Neuronal stem cell (in vitro differentiated cells): ENCODE data around the gene DDC.

Experiments used
- DNase-seq: peaks from one replicate; pipeline ENCODE4 v3.0.0-alpha.2; 2013; ENCODE audit warnings: low spot score
- H2AFZ ChIP-seq: one replicate; pipeline ENCODE4 v1.6.1; 2013; ENCODE audit warnings: mild to moderate bottlenecking, low read length, inconsistent platforms
- H2AK5ac ChIP-seq: 2 replicates; pipeline ENCODE4 v1.6.1; 2013; ENCODE audit warnings: low read depth, mild to moderate bottlenecking, inconsistent platforms, low read length, moderate library complexity, mixed read lengths
- H2BK120ac ChIP-seq: 2 replicates; pipeline ENCODE4 v1.6.1; 2013; ENCODE audit warnings: low read depth, mild to moderate bottlenecking, inconsistent platforms, low read length, moderate library complexity, mixed read lengths
- H2BK12ac ChIP-seq: one replicate; pipeline ENCODE4 v1.6.1; 2013; ENCODE audit warnings: low read length, inconsistent platforms
- H2BK15ac ChIP-seq: 2 replicates; pipeline ENCODE4 v1.6.1; 2013; ENCODE audit warnings: mild to moderate bottlenecking, low read length, inconsistent platforms, mixed read lengths
- H2BK5ac ChIP-seq: one replicate; pipeline ENCODE4 v1.6.1; 2013; ENCODE audit warnings: inconsistent platforms, mild to moderate bottlenecking, low read length, moderate library complexity
- H3K14ac ChIP-seq: one replicate; pipeline ENCODE4 v1.6.1; 2013; ENCODE audit warnings: low read length, inconsistent platforms
- H3K18ac ChIP-seq: 2 replicates; pipeline ENCODE4 v1.6.1; 2013; ENCODE audit warnings: low read length, inconsistent platforms
- H3K23ac ChIP-seq: 2 replicates; pipeline ENCODE4 v1.6.1; 2013; ENCODE audit warnings: low read depth, mild to moderate bottlenecking, mixed read lengths, low read length, inconsistent platforms; ENCODE audit not compliant: poor library complexity
- H3K27ac ChIP-seq: replicated peaks from 3 replicates; pipeline ENCODE4 v1.5.1; 2013; ENCODE audit warnings: low read length, inconsistent platforms
- H3K27me3 ChIP-seq, 3 experiments: 2 replicates each; pipeline ENCODE4 v1.6.1; 2013; ENCODE audit warnings: low read length in 3 of 3, mild to moderate bottlenecking in 2 of 3, inconsistent platforms in 1 of 3, low read depth in 1 of 3, mixed read lengths in 1 of 3, moderate library complexity in 1 of 3; ENCODE audit not compliant: control insufficient read depth in 3 of 3, insufficient read depth in 3 of 3
- H3K36me3 ChIP-seq, 2 donors: replicated peaks in 1 of 2; 2 replicates each; pipeline ENCODE4 v1.6.1; 2013; ENCODE audit warnings: low read length in 2 of 2; ENCODE audit not compliant: control insufficient read depth in 2 of 2, insufficient read depth in 2 of 2
- H3K4ac ChIP-seq: 2 replicates; pipeline ENCODE4 v1.6.1; 2013; ENCODE audit warnings: inconsistent platforms, mild to moderate bottlenecking, low read length, moderate library complexity
- H3K4me1 ChIP-seq, 2 donors: 1 replicate in 1 of 2; 2 replicates in 1 of 2; pipeline ENCODE4 v1.6.1; 2013; ENCODE audit warnings: low read length in 2 of 2, low read depth in 1 of 2; ENCODE audit not compliant: control insufficient read depth in 2 of 2, insufficient read depth in 1 of 2
- H3K4me2 ChIP-seq: one replicate; pipeline ENCODE4 v1.6.1; 2013; ENCODE audit warnings: mild to moderate bottlenecking, low read length, inconsistent platforms; ENCODE audit not compliant: insufficient read depth, poor library complexity, severe bottlenecking
- H3K4me3 ChIP-seq, 2 donors: 2 replicates each; pipeline ENCODE4 v1.5.1; 2013; ENCODE audit warnings: low read length in 2 of 2, mild to moderate bottlenecking in 2 of 2, inconsistent platforms in 1 of 2, moderate library complexity in 1 of 2
- H3K79me1 ChIP-seq: one replicate; pipeline ENCODE4 v1.6.1; 2013; ENCODE audit warnings: low read depth, mild to moderate bottlenecking, inconsistent platforms, low read length, moderate library complexity
- H3K9ac ChIP-seq: one replicate; pipeline ENCODE4 v1.6.1; 2013; ENCODE audit warnings: mild to moderate bottlenecking, low read depth, low read length, inconsistent platforms; ENCODE audit not compliant: poor library complexity
- H3K9me3 ChIP-seq, 2 donors: replicated peaks in 1 of 2; 2 replicates each; pipeline versions ENCODE3 to v1.6.1; 2013; ENCODE audit warnings: low read length in 2 of 2, mild to moderate bottlenecking in 2 of 2, inconsistent platforms in 1 of 2, low read depth in 1 of 2, mixed read lengths in 1 of 2, moderate library complexity in 1 of 2; ENCODE audit not compliant: control insufficient read depth in 2 of 2, insufficient read depth in 1 of 2
- H4K8ac ChIP-seq: one replicate; pipeline ENCODE4 v1.6.1; 2013; ENCODE audit warnings: low read depth, mild to moderate bottlenecking, inconsistent platforms, low read length, moderate library complexity
- H4K91ac ChIP-seq: one replicate; pipeline ENCODE4 v1.6.1; 2013; ENCODE audit warnings: low read length, low read depth, mild to moderate bottlenecking, inconsistent platforms; ENCODE audit not compliant: poor library complexity
- WGBS, 2 donors: extraction: QIAGEN DNeasy Blood & Tissue Kit; methylation state at CpG; one replicate each; pipeline ENCODE4 v1.1.7; 2013; ENCODE audit warnings: missing lambda C conversion rate in 2 of 2, mixed read lengths in 1 of 2; ENCODE audit not compliant: insufficient read length in 2 of 2, insufficient replicate concordance in 1 of 2; ENCODE audit errors: extremely low coverage in 2 of 2; 5-methylcytosine and 5-hydroxymethylcytosine counted together

The DDC gene

GRCh38 chr7:50480797-50481196 is 84.4 kb downstream of the DDC start:
- H3K4me2 ChIP-seq: no peak overlapping the region
- no peak overlapping the region for H4K8ac ChIP-seq
- no peaks in the 10 kb centered on the region for H3K36me3 ChIP-seq
- H2AFZ ChIP-seq: no peak overlapping the region
- no peak overlapping the region for H2BK15ac ChIP-seq
- no peaks in the 10 kb centered on the region for H3K4me1 ChIP-seq
- DNase-seq: no peak
- H2BK120ac ChIP-seq: no peak overlapping the region
- H4K91ac ChIP-seq: no peak overlapping the region
- no peak overlapping the region for H3K9ac ChIP-seq
- no CpG with 5 or more reads among the region's 4 CpGs for WGBS, 2 donors
- no peak overlapping the region for H2BK5ac ChIP-seq
- no peak overlapping the region for H3K23ac ChIP-seq
- no peaks in the 10 kb centered on the region for H3K79me1 ChIP-seq
- no peak overlapping the region for H3K4ac ChIP-seq
- H2BK12ac ChIP-seq: no peak overlapping the region
- no peak overlapping the region for H3K18ac ChIP-seq
- no peak overlapping the region for H3K27ac ChIP-seq
- H3K9me3 ChIP-seq: no peaks in the 10 kb centered on the region
- no peak overlapping the region for H3K14ac ChIP-seq
- no peak overlapping the region for H2AK5ac ChIP-seq
- H3K4me3 ChIP-seq: no peak overlapping the region
- no peaks in the 10 kb centered on the region for H3K27me3 ChIP-seq

- DNase-seq: no peak
- Histone ChIP-seq H2AFZ (no peak overlapping the region), H3K4ac (no peak overlapping the region), H3K27me3 (no peaks in the 10 kb centered on the region), H3K27ac (no peak overlapping the region), H2BK5ac (no peak overlapping the region), H3K4me2 (no peak overlapping the region), H2AK5ac (no peak overlapping the region), H3K18ac (no peak overlapping the region), H4K8ac (no peak overlapping the region), H3K9me3 (no peaks in the 10 kb centered on the region), H2BK120ac (peak overlapping the region; percentile 16), H3K4me3 (no peak overlapping the region), H3K79me1 (no peaks in the 10 kb centered on the region), H3K36me3 (no peaks in the 10 kb centered on the region), H3K14ac (no peak overlapping the region), H2BK15ac (no peak overlapping the region), H3K23ac (no peak overlapping the region), H2BK12ac (no peak overlapping the region), H3K9ac (no peak overlapping the region), H3K4me1 (no peaks in the 10 kb centered on the region), H4K91ac (no peak overlapping the region)
- WGBS, 2 donors: no CpG with 5 or more reads among the region's 7 CpGs
These were observed 85.3 kb downstream of the DDC start for GRCh38 chr7:50479743-50480517.

- Histone ChIP-seq H3K18ac (no peak overlapping the region), H2BK15ac (no peak overlapping the region), H4K8ac (no peak overlapping the region), H3K4me2 (no peak overlapping the region), H3K36me3 (no peaks in the 10 kb centered on the region), H3K4me3 (no peak overlapping the region), H3K14ac (no peak overlapping the region), H3K27ac (no peak overlapping the region), H3K4ac (no peak overlapping the region), H3K23ac (no peak overlapping the region), H3K9me3 (no peaks in the 10 kb centered on the region), H3K4me1 (no peaks in the 10 kb centered on the region), H2AFZ (no peak overlapping the region), H4K91ac (no peak overlapping the region), H3K27me3 (no peaks in the 10 kb centered on the region), H3K79me1 (no peaks in the 10 kb centered on the region), H3K9ac (no peak overlapping the region), H2BK5ac (no peak overlapping the region), H2BK12ac (no peak overlapping the region), H2BK120ac (no peak overlapping the region), H2AK5ac (no peak overlapping the region)
- DNase-seq: no peak
- no CpG with 5 or more reads among the region's 6 CpGs for WGBS, 2 donors
These were observed 87.6 kb downstream of the DDC start for GRCh38 chr7:50477640-50478039.

GRCh38 chr7:50476953-50477625 is 88.1 kb downstream of the DDC start:
- H3K4me2 ChIP-seq: no peak overlapping the region
- no peak overlapping the region for H3K27ac ChIP-seq
- no peaks in the 10 kb centered on the region for H3K79me1 ChIP-seq
- no peak overlapping the region for H4K91ac ChIP-seq
- no peak overlapping the region for H3K9ac ChIP-seq
- no peaks in the 10 kb centered on the region for H3K27me3 ChIP-seq
- no peak overlapping the region for H3K18ac ChIP-seq
- H3K36me3 ChIP-seq: no peaks in the 10 kb centered on the region
- H3K4me3 ChIP-seq: no peak overlapping the region
- H2BK120ac ChIP-seq: no peak overlapping the region
- H2AFZ ChIP-seq: no peak overlapping the region
- no peak overlapping the region for H2BK5ac ChIP-seq
- no peaks in the 10 kb centered on the region for H3K9me3 ChIP-seq
- no peak overlapping the region for H3K14ac ChIP-seq
- H3K4ac ChIP-seq: no peak overlapping the region
- no peak overlapping the region for H2BK15ac ChIP-seq
- H2BK12ac ChIP-seq: no peak overlapping the region
- no peak for DNase-seq
- no peaks in the 10 kb centered on the region for H3K4me1 ChIP-seq
- no peak overlapping the region for H3K23ac ChIP-seq
- WGBS, 2 donors: 100% methylated on average over 1 of the region's 9 CpGs; no CpG with 5 or more reads in 1 of the 2 donors
- no peak overlapping the region for H4K8ac ChIP-seq
- H2AK5ac ChIP-seq: no peak overlapping the region
